Measurements from ENCODE around the gene TCEA3. TPM values are rescaled to one million over a fixed set of nuclear protein-coding genes. Genes with fewer than 3 reads are reported as not detected.

The TCEA3 gene
- total RNA-seq, 3 donors from 2014 or later (not counting 1 experiment from before 2014, with no cell fraction given) = 0.75 to 1.5 (median 0.94) TPM

GRCh38 chr1:23402286-23403037, 22.1 kb downstream of the TCEA3 start:
- H3K36me3 ChIP-seq (ENCODE audit: control insufficient read depth, insufficient read depth, low read length) = no peaks in the 10 kb centered on the region
- peaks cover 0 to 6% of the 10 kb centered on the region in 2 donors for H3K4me1 Mint-ChIP-seq
- H3K27me3 ChIP-seq (ENCODE audit: control insufficient read depth, insufficient read depth, low read length) = no peaks in the 10 kb centered on the region
- no peak overlapping the region for H3K4me3 Mint-ChIP-seq
- DNase-seq (no peak), ATAC-seq (no peak)
- no peak overlapping the region for H3K4me3 ChIP-seq (ENCODE audit: low read length)
- intact Hi-C loops (cut with micrococcal nuclease) = no loop called here
- no peaks in the 10 kb centered on the region for H3K9me3 Mint-ChIP-seq
- no peak overlapping the region for H3K27ac Mint-ChIP-seq
- H3K36me3 Mint-ChIP-seq = no peaks in the 10 kb centered on the region
- WGBS (ENCODE audit: insufficient coverage) = 81% methylated on average over 11 of the region's 11 CpGs
- no peaks in the 10 kb centered on the region for H3K9me3 ChIP-seq (ENCODE audit: control insufficient read depth, insufficient read depth, low read length)
- H3K27me3 Mint-ChIP-seq (ENCODE audit: low read depth in 2 of 2) = peaks cover 0 to 4% of the 10 kb centered on the region in 2 donors
- H3K4me1 ChIP-seq (ENCODE audit: control insufficient read depth, insufficient read depth, low read length) = peaks cover 6% of the 10 kb centered on the region
- no peak overlapping the region for H3K27ac ChIP-seq (ENCODE audit: low read length)
- no peak for TF ChIP-seq CTCF (IDR thresholded peaks at IDR 0.05)

GRCh38 chr1:23401313-23401712, 23.2 kb downstream of the TCEA3 start:
- intact Hi-C loops (cut with micrococcal nuclease) = no loop called here
- H3K36me3 ChIP-seq (ENCODE audit: control insufficient read depth, insufficient read depth, low read length) = no peaks in the 10 kb centered on the region
- 84% methylated on average over 6 of the region's 6 CpGs for WGBS (ENCODE audit: insufficient coverage)
- TF ChIP-seq CTCF (IDR thresholded peaks at IDR 0.05) = no peak
- ATAC-seq (no peak), DNase-seq (no peak)
- Mint-ChIP-seq H3K27ac (no peak overlapping the region), H3K9me3 (no peaks in the 10 kb centered on the region), H3K4me1 (peaks cover 0 to 6% of the 10 kb centered on the region in 2 donors), H3K4me3 (no peak overlapping the region), H3K27me3 (ENCODE audit: low read depth in 2 of 2) (peaks cover 0 to 4% of the 10 kb centered on the region in 2 donors), H3K36me3 (no peaks in the 10 kb centered on the region)
- no peak overlapping the region for H3K27ac ChIP-seq (ENCODE audit: low read length)
- no peaks in the 10 kb centered on the region for H3K9me3 ChIP-seq (ENCODE audit: control insufficient read depth, insufficient read depth, low read length)
- no peaks in the 10 kb centered on the region for H3K27me3 ChIP-seq (ENCODE audit: control insufficient read depth, insufficient read depth, low read length)
- H3K4me3 ChIP-seq (ENCODE audit: low read length) = no peak overlapping the region
- H3K4me1 ChIP-seq (ENCODE audit: control insufficient read depth, insufficient read depth, low read length) = peaks cover 6% of the 10 kb centered on the region

- Mint-ChIP-seq H3K36me3 (no peaks in the 10 kb centered on the region), H3K4me3 (no peak overlapping the region)
These were observed 24.0 kb downstream of the TCEA3 start for GRCh38 chr1:23400324-23401114.

More at GRCh38 chr1:23400324-23401114, 24.0 kb downstream of the TCEA3 start:
- no peak overlapping the region for H3K27ac Mint-ChIP-seq
- TF ChIP-seq CTCF (IDR thresholded peaks at IDR 0.05) = no peak
- Histone ChIP-seq H3K9me3 (ENCODE audit: control insufficient read depth, insufficient read depth, low read length) (no peaks in the 10 kb centered on the region), H3K27me3 (ENCODE audit: control insufficient read depth, insufficient read depth, low read length) (no peaks in the 10 kb centered on the region), H3K27ac (ENCODE audit: low read length) (no peak overlapping the region), H3K4me1 (ENCODE audit: control insufficient read depth, insufficient read depth, low read length) (peaks cover 6% of the 10 kb centered on the region), H3K4me3 (ENCODE audit: low read length) (no peak overlapping the region), H3K36me3 (ENCODE audit: control insufficient read depth, insufficient read depth, low read length) (no peaks in the 10 kb centered on the region)
- H3K27me3 Mint-ChIP-seq (ENCODE audit: low read depth in 2 of 2) = peaks cover 0 to 4% of the 10 kb centered on the region in 2 donors
- H3K4me1 Mint-ChIP-seq = peaks cover 0 to 6% of the 10 kb centered on the region in 2 donors
- DNase-seq (no peak), ATAC-seq (no peak)
- intact Hi-C loops (cut with micrococcal nuclease) = no loop called here
- no peaks in the 10 kb centered on the region for H3K9me3 Mint-ChIP-seq
- WGBS (ENCODE audit: insufficient coverage) = 91% methylated on average over 4 of the region's 5 CpGs
